SKM-1 (cell line): ENCODE results near the gene ABHD2.

ENCODE experiments used
- DNase-seq: peaks from one replicate; lab custom pipeline; 2025; ENCODE audit not compliant: unreplicated experiment; lab: John Stamatoyannopoulos, UW

The ABHD2 gene

DNA sequence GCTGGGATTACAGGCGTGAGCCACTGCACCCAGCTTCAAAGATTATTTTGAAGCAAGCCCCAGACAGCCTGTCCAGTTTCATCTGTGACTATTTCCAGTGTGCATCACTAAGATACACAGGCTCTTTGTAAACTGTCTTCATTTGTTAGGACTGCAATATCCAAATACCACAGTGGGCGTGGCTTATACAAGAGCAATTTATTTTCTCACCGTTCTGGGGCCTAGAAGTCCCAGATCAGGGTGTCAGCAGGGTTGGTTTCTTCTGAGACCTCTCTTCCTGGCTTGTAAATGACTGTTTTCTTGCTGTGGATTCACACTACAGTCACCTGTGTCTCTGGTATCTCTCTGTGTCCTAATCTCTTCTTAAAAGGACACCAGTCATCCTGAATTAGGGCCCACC lies 73.4 kb downstream of the ABHD2 start:
- no peak for DNase-seq

DNA sequence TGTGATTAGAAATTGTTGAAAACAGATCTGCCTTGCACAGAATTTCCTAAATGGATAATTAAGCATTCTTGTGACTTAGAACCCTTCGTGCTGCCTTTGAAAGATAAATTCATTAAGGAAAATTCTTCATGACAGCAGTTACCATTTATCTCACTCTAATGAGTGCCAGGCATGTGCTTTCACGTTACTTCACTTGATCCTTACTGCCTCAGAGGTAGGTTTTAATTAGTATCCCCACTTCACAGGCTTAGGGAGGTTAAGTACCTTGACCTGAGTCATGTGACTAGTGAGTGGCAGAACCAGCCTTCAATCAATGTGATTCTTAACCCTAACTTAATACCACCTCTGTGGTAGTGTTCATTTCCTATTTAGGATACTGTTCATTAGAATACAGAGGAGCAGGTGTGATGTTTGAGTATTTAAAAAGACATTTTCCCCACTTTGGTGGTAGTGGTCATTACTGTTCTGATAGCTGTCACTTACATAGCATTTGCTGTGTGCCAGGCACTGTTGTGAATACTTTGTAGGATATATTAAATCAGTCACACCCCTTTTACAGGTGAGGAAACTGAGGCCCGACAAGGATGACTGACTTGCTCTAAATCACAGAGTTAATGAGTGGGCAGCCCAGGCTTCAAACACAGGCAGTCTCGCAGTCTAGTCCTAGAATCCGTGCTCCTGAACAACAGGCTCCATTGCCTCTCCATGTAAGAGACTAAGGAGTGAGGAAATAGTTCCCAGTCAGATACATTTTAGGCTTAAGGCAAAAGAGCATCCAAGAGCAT lies 75.2 kb downstream of the ABHD2 start:
- no peak for DNase-seq

DNA sequence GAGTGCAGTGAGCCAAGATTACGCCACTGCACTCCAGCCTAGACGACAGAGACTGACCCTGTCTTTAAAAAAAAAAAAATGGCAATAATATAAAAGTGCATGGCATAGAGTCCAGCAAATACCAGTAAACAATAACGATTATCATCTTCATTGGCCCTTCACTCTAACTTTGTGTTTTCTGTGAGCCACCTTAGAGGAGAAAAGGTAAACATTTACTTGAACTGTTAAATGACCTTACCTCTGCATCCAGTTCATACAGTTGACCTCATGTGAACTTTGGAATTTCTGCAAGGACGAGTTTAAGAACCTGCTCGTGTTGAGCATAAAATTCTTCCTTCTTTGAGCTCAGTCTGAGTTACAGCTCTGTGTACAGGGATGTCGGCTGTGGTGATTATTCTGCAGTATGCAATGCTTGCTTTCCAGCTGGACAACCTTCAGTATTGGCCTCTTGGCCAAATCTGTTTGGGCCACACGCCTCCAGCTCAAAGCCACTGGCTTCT lies 76.5 kb downstream of the ABHD2 start:
- DNase-seq, result no peak

DNA sequence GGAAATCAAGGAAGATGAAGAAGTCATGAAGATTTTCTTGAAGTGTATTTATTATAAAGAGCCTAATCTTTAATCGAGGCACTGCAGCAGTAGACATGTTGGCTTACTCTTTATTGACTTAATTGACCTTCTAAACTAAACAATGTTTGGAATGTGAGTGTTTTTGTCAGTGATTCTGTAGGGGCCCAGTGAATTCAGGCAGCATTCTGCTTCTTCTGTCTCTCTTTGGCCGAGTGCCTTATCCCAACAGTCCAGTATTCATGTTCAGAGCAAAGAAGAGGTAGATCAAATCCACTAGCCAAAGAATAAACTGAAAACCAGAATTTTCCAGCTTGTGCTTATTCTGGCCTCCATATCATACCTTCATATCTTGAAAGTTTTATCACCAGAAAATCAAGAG lies 77.4 kb downstream of the ABHD2 start:
- DNase-seq, result no peak

DNA sequence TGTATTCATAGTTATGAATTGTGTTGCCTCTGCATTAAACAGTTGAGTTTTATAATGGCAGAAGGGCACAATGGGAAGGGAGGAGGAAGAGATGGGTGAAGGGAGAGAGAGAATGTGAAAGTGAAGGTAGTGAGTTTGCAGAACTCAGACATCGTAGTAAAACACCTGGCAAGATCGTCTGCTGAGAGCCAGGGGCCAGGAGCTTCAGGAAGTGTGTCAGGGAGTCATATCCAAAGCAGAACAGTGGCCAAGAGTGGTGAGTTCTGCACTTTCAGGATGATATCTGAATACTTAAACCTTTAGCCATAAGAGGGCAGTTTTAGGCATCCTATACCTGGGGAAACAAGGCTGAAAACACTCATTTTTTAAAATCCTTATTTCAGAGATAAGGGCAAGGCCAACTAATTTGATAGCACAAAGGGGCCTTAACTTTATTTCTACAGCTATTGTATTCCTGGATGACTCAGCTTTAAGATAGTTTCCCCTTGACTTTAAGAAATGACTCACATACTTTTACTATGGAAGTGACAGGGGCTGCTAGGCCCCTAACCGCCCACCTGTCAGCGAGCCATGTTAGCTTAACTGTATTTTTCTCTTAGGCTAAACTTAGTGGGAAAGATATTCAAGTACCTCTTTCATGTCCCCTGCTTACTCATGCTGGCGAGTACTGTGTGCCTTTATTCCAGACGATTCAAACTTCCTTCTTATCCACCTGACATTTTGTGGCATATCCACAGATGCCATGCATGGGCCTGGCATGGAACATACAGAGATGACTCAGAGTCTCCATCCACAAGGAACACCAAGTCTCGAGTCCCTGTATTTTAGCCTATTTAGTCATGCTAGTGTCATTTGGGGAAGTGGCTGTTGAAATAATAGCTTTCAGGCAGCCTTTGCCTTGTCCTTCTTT lies 79.3 kb downstream of the ABHD2 start:
- DNase-seq, result no peak

DNA sequence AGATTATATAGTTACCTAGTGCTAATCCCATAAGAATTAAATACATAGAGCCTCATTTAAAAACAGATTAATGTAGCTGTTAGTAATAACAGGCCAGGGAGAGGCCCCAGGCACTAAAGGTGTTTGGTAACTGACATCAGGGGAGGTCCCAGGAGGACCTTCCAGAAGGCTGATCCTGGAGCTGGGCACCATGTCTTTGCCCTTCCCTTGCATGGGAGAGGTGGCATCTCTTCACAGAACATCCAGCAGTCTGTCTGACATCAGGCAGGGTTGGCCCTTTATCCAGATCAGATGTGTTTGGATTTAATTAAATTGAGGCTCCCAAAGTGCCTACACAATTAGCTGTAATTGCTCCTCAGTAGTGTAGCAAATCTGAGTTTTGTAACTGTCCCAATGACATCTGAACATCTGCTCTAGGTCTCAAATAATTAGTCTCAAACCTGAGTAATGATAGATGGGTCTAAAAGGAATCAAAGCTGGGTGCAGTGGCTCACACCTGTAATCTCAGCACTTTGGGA lies 80.1 kb downstream of the ABHD2 start:
- no peak for DNase-seq

DNA sequence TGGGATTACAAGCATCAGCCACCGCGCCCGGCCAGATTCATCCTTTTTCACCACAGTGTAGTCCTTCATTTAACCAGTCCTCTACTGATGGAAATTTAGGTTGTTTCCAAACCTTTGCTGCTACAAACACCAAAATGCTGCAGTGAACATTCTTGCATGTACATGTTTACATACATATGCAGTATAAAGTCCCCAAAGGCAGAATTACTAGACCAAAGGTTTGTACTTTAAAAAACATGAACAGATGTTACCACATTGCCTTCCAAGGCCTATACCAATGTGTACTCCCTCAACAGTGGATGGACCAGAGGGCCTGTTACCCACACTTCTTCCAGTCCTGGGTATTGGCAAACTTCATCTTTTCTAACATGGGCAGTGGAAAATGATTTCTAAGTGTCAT lies 82.1 kb downstream of the ABHD2 start:
- no peak for DNase-seq

DNA sequence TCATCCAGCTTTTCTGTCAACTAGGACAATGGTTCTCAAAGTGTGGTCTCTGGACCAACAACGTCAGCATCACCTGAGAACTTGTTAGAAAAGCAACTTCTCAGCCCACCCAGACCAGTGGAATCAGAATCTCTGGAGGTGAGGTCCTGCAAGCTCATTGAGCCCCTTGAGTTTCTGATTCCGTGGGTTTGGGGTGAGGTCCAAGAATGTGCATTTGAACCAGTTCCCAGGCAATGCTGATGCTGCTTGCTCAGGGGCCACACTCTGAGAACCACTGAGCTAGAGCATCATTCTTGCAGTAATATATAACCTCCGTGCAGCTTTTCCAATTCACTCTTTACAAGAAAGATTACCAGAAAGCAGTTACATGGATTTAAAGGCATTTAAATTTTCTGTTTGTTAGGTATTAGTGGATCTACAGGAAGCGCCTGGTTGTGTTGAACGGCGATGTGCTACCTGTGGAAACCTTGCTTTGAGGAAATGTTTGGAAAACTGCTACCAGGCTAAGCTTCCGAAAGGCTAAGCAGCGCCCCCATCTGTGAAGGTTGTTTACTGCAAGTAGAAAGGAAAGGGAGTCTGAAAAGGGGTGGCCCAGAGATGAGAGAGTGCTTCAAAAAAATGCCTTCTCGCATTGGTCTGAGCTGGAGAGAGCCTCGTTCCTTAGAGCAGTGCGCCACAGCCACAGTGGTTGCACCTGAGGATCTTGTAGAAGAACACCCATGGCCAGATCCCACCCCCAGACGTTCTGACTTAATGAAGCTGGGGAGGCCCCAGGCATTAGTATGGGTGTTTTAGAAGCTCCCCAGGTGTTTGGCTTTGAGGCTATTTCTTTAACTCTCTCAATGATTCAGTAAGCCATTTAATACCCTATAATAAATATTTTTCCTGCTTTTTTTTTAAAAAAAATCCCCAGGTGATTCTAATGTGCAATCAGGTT lies 83.1 kb downstream of the ABHD2 start:
- peak; percentile 27 for DNase-seq

DNA sequence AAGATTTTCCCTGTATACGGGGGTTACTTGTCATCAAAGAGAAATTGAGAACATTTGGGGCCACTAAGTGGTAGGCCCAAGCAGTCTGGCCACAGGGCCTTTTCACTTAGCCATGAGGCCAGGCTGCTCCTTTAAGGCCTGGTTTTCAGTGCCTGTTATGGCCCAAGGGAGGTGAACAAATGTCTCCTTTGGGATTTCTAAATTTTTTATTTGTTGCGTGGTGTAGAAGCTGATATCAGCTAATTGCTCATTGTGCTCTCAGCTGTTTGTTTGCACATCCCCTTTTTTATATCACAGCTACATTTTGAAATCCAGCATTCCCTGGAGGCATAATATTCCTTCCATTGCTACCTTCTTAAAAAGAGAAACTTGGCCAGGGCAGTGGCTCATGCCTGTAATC lies 84.7 kb downstream of the ABHD2 start:
- DNase-seq, result no peak

DNA sequence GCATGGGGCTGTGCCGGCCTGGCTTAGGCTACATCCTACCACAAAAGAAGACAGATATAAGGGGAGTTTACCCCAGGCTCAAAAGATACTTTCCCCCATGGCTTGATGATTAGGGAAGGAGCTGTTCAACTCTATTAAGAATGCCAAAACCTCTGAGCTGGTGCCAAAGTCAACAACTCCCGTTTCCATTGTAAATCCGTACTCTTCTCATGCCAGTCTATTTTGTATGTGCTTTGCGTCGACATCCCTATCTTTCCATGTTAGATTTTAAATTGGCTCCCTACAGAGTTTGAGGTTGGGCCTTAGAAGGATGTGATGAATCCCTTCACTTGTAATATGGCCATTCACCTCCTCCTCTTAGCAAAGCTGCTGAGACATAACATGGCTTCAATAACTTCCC lies 86.2 kb downstream of the ABHD2 start:
- no peak for DNase-seq

DNA sequence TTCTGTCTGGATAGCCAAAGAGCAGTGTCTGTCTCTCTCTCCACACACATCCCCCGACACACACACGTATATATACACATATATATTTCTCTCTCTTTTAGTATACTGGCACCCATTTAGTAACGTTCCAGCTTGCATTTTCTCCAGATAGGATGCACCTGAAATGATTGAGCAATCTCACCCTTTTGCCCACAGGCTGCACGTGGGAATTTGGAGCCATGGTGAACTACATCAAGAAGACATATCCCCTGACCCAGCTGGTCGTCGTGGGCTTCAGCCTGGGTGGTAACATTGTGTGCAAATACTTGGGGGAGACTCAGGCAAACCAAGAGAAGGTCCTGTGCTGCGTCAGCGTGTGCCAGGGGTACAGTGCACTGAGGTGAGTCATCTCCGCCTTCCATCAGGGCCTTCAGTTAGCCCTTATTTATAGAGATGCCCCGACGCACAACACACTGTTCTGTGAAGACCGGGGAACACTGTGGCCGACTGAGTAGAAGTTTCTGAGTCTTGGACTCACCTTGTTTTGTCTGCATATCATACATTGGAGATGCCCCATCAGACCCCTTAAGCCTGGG lies 87.4 kb downstream of the ABHD2 start:
- no peak for DNase-seq

DNA sequence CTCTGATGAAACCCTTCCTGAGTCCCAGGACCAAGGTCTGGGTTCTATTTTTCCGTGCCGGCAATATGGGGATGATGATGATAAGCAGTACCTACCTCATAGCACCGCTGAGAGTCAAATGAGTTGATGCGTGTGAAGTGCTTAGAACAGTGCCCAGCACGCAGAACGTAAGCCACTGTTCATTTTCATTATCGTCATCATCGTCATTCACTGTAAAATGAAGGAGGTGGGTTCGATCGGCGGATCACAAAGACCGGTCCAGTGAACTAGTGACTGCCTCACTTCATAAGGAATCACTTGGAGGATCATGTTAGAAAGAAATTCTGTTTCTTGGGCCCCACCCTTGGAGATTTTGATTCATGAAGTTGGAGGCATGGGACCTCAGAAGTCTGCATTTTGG lies 88.9 kb downstream of the ABHD2 start:
- DNase-seq, result no peak

DNA sequence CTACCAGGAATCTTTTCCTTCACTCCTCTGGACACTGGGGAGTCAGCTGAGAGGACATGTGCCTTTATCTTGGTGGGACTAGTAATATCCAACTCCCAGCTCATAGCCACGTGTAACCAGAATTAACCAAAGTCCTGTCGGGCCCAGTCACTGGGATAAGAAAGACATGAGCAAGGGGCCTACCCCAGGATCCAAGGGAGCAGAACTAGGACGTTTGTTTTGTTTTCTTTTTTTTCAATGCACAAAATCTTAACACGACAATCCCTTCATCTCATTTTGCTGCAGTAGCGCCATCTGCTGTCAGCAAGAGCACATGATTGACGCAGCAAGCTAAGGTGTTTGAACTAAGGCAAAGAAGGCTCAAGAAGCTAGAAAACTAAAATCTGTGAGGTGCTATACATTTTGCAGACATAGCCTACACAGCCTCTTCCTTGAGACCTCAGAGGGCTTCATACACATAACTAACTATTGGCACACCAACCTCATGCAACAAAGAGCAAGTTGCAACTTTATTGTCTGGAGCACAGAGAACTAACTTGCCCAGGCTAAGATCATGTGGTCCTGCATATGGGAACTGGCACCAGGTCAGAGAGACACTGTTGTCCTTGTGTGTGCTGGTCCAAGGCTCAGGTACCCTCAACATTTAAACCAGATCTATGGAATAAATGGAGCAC lies 89.5 kb downstream of the ABHD2 start:
- peak; percentile 21 for DNase-seq

DNA sequence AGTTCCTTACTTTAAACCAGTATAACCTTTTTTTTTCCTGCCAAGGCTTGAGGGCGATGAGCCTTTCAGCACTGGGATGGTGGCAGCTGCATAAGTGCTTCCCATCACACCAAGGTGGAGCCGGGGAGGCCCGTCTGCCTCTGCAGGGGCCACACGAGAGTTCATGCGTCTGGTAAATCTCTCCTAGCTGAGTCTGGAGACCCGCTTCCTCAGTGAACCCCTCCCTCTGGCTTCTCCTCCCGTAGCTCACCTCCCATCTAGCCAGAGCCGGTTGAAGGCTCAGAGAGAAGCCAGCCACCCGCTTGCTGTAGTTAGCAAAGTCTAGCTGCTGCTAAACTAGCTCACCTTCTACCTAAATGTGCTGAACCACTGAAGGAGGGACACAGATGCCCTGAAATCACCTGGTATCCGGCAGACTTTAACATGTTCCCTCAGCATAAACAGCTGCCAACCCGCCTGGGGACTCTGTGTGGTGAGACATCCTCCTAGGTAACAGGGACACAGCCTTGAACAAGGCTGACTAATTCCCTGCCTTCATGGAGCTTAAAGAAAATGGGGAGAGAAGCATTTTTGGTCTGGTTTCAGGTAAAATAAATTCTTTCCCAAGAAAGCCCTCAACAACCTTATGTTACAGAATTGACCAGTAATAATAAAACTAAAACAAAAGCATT lies 90.2 kb downstream of the ABHD2 start:
- DNase-seq, result no peak

DNA sequence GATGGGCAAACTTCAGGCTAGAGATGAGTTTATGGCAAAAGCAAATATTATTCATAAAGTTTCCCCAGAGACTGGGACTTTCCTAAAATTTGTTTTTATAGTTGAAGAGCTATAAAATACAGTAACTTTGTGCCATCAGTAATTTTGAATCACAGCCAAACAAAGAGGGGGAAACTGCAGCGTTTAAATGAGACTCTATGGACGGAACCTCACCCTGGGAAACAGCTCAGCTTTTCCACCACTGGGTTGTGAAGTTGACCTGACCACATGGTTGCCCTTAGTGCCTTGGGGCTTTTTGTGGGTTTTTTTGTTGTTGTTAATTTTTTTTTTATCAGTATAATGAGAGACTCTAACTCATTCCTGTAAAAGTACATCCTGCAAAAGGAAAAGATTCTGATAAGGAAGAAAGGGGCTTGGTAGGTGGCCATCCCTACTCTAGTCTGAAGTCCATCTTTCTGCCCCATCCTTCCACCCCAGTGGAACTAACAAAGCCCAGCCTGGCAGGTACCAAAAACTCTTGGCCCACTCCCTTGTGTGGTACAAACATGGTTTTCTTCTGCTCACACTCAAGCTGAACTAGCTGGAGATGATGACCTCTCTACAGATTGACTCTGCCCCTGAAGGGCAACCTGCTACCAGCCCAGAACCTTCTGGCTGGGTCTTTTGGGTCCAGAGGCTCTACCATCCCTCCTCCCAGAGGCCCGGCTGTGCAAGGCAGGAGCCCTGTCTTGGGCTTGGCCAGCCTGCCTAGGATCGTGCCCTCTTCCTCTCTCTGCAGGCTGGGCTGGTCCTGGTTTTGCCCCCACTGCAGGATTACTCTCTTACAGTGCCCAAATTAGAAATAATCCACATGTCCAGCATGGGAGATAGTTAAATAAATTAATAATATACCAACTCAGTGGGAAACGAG lies 92.0 kb downstream of the ABHD2 start:
- DNase-seq, result no peak

DNA sequence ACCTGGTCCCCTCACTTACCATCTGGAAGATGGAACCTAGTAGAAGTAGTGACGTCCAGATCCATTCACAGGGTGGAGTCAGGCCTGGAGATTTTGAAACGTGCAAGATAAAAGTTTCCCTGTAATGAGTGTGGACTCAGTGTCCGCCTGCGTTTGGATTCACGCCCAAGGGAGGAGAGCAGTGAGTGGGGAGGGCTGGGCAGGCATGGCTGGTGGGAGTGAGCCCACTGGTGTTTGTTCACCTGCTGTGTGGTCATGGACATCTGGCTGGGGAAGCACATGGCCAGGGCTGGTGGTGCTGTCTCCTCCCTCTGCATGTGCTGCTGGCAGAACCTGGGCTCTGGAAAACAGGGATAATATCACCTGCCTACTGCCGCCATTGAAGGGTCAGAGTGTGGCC lies 96.1 kb downstream of the ABHD2 start:
- DNase-seq, result no peak

DNA sequence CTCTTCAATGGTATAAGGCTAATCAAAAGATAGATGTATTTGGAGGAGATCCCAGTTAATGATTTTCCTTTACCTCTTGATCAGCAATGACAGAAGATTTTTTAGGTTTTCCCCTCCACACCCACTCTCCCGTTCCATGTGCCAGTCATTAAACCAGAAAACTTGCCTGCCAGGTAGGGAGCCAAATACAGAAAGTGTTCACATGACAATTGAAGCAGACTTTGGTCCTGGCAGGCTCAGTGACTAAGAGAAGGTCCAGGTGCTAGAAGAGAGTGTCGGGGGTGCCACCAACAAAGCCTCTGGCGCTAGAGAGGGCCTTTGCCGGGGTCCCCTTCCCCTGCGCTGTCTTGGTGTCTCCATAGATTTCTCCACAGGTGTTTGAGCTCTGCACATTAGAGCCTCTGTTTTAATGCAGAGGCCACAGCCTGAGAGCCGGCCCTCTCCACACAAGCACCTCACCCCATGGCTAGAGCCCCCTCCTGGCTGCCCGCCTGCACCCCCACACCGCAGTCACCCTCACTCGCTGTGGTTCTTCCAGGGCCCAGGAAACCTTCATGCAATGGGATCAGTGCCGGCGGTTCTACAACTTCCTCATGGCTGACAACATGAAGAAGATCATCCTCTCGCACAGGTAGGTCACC lies 96.8 kb downstream of the ABHD2 start:
- DNase-seq, result no peak

DNA sequence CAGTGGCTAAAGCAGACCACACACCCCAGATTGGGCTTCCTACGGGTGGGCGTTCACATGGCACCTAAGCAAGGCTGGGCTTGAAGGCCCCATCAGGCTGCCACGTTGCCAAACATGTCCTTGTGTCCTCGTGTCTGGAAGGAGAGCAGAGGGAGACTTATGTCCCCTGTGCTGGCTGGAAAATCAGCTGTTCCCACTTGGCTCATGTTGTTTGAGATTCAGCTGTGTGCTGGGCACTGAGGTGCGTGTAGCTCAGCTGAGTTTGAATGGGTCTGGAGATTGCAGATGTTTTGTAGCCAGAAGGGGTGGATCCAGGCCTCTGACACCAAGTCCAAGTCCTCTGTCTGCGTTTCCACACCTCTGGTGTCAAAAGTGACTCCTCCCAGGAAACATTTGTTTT lies 98.5 kb downstream of the ABHD2 start:
- DNase-seq, result no peak
